ENCODE measurements around the gene LLGL2.

- TF ChIP-seq CTCF (conservative IDR thresholded peaks at IDR 0.05) (no peak), ZFX (IDR thresholded peaks at IDR 0.05) (no peak)
These were observed 1.9 kb upstream of the LLGL2 start for GRCh38 chr17:75523647-75524046.
